Breast epithelium (tissue), 4 donors: Measurements from ENCODE around the gene EIF2S1. TPM values are rescaled to one million over a fixed set of nuclear protein-coding genes. Genes with fewer than 3 reads are reported as not detected.
"Not testable (repeated sequence)": the region's sequence is repeated elsewhere in the genome, so short reads cannot be mapped to it uniquely, and the experiment has no call there.

Source experiments
- DNase-seq, 2 donors: peaks; one replicate each; pipeline ENCODE4 v3.0.0-alpha.2; 2019; ENCODE audit warnings: low spot score in 2 of 2
- H3K27ac ChIP-seq, 2 donors: fragments of 200-600 bp; sonication (generic) in 1 of 2; one replicate each; pipeline ENCODE4 v1.5.1; 2016 to 2019; ENCODE audit warnings: mild to moderate bottlenecking in 1 of 2
- H3K27me3 ChIP-seq, 2 donors: fragments of 200-600 bp; sonication (generic) in 1 of 2; one replicate each; pipeline versions ENCODE4 v1.5.1 to v1.6.0; 2017 to 2019; ENCODE audit warnings: control low read depth in 1 of 2, mild to moderate bottlenecking in 1 of 2
- H3K36me3 ChIP-seq: fragments of 200-600 bp; one replicate; pipeline ENCODE4 v1.5.1; 2019
- H3K4me1 ChIP-seq, 2 donors: fragments of 200-600 bp; sonication (generic); one replicate each; pipeline ENCODE4 v1.5.1; 2016 to 2019; ENCODE audit warnings: control low read depth in 1 of 2
- H3K4me3 ChIP-seq, 3 donors: fragments of 200-600 bp; sonication (generic); 1 replicate in 2 of 3; 2 replicates in 1 of 3; pipeline ENCODE4 v1.5.1; 2016 to 2019; ENCODE audit warnings: mild to moderate bottlenecking in 3 of 3, moderate library complexity in 2 of 3
- H3K9me3 ChIP-seq, 2 donors: fragments of 200-600 bp; sonication (generic) in 1 of 2; one replicate each; pipeline ENCODE4 v1.5.1; 2016 to 2019; ENCODE audit warnings: control low read depth in 1 of 2
- POLR2A ChIP-seq: fragments of 450-650 bp; IDR thresholded peaks from one replicate; pipeline ENCODE4 v1.6.1; 2016; ENCODE audit warnings: antibody characterized with exemption, mild to moderate bottlenecking, moderate library complexity
- POLR2AphosphoS5 ChIP-seq, 3 donors: sonication (generic); formaldehyde crosslinking; IDR thresholded peaks; one replicate each; pipeline ENCODE4 v1.6.1; 2017; ENCODE audit warnings: antibody characterized with exemption in 3 of 3
- intact Hi-C: fragments of 100-400 bp; cut with DNase I; formaldehyde crosslinking; loops from one replicate; pipeline ENCODE4 v1.15.1; 2023; ENCODE audit warnings: low total_unique reads
- total RNA-seq, 3 donors: library from RNA; depleted of rRNA; stranded (reverse); fragments of >200 nt; gene quantifications; one replicate each; pipeline ENCODE4 v1.1.0, GENCODE V29; 2016
- TF ChIP-seq, protein P1 (sequence below), 3 donors: fragments of 450-650 bp; IDR thresholded peaks; one replicate each; pipeline ENCODE4 v1.5.1; 2016 to 2017; ENCODE audit warnings: antibody characterized with exemption in 3 of 3, mild to moderate bottlenecking in 3 of 3, moderate library complexity in 3 of 3

The EIF2S1 gene
- total RNA-seq, 3 donors from 2014 or later = 63.9 to 107 (median 89.4) TPM

DNA sequence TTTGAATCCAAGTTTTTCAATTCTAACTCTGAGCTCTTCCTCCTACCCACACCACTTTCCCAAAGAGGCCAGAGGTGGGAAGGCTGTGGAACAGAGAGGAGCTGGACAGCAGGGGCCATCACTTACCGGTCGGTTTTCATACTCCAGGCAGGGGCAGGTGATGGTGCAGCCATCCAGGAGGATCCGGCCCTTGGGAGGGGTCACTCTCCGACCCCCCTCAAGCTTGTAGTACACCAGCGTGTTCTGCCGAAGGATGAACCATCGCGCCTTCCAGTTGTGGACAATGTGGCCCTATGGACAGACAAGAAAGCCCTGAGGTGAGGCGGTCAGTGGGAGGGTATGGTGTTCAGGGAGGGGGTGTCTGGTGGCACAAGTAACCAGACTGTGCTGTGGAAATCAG is 37.4 kb downstream of the EIF2S1 start:
- H3K4me3 ChIP-seq = no peak overlapping the region
- no peak overlapping the region for H3K27ac ChIP-seq
- TF ChIP-seq POLR2AphosphoS5 (IDR thresholded peaks at IDR 0.05) (no peak), POLR2A (no peak)
- TF ChIP-seq, protein P1, sequence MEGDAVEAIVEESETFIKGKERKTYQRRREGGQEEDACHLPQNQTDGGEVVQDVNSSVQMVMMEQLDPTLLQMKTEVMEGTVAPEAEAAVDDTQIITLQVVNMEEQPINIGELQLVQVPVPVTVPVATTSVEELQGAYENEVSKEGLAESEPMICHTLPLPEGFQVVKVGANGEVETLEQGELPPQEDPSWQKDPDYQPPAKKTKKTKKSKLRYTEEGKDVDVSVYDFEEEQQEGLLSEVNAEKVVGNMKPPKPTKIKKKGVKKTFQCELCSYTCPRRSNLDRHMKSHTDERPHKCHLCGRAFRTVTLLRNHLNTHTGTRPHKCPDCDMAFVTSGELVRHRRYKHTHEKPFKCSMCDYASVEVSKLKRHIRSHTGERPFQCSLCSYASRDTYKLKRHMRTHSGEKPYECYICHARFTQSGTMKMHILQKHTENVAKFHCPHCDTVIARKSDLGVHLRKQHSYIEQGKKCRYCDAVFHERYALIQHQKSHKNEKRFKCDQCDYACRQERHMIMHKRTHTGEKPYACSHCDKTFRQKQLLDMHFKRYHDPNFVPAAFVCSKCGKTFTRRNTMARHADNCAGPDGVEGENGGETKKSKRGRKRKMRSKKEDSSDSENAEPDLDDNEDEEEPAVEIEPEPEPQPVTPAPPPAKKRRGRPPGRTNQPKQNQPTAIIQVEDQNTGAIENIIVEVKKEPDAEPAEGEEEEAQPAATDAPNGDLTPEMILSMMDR (IDR thresholded peaks at IDR 0.05) = no peak

DNA sequence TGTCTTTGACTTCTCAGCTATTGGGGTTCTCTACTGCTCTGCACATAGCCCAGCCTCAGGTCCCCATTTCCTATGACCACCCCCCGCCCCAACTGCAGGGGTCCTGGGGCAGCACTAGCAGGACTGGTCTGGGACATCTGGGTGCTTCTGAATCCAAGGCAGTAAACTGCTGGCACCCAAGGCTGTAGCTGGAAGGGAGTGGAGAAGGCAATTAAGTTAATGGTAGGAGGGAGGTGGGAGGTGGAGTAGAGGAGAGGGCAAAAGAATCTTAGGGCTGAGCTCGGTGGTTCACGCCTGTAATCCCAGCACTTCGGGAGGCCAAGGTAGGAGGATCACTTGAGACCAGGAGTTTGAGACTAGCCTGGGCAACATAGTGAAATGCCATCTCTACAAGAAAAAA is 40.3 kb downstream of the EIF2S1 start:
- Histone ChIP-seq H3K4me1 (no peaks in the 10 kb centered on the region), H3K4me3 (no peak overlapping the region), H3K27me3 (no peaks in the 10 kb centered on the region), H3K36me3 (no peaks in the 10 kb centered on the region), H3K27ac (no peak overlapping the region), H3K9me3 (no peaks in the 10 kb centered on the region)
- intact Hi-C loops = no loop called here
- TF ChIP-seq, protein P1 (IDR thresholded peaks at IDR 0.05) = no peak
- TF ChIP-seq POLR2A (no peak), POLR2AphosphoS5 (IDR thresholded peaks at IDR 0.05) (no peak)
- DNase-seq = no peak

More for the DNA sequence above, 37.4 kb downstream of the EIF2S1 start:
- no peaks in the 10 kb centered on the region for H3K27me3 ChIP-seq
- H3K9me3 ChIP-seq = no peaks in the 10 kb centered on the region
- DNase-seq = no peak
- H3K36me3 ChIP-seq = no peaks in the 10 kb centered on the region
- intact Hi-C loops = no loop called here
- no peaks in the 10 kb centered on the region for H3K4me1 ChIP-seq

DNA sequence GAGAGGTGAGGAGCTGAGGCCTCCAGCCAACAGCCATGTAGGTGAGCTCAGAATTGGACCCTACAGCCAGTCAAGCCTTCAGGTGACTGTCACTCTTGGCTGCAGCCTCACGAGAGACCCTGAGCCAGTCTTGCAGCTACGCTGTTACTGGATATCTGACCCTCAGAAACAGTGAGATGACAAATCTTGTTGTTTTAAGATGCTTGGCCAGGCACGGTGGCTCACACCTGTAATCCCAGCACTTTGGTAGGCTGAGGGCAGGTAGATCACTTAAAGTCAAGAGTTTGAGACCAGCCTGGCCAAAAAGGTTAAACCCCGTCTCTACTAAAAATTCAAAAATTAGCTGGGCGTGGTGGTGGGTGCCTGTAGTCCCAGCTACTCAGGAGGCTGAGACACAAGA is 45.6 kb downstream of the EIF2S1 start:
- intact Hi-C loops = no loop called here

DNA sequence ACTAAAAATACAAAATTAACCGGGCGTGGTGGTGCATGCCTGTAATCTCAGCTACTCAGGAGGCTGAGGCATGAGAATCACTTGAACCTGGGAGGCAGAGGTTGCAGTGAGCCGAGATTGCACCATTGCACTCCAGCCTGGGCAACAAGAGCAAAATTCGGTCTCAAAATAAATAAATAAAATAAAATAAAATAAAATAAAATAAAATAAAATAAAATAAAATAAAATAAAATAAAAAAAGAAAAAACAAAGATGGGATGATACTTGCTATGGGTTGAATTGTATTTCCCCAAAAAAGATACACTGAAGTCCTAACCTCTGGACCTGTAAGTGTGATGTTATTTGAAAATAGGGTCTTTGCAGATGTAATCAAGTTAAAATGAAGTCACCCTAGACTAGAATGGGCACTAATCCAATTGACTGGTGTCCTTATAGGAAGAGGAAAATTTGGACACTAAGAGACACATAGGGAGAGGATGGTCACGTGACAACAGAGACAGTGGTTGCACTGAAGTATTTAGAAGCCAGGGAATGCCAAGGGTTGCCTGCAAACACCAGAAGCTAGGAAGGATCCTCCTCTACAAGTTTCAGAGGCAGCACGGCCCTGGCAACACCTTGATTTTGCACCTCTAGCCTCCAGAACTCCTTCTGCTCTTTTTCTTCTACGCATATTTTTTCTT is 48.1 kb downstream of the EIF2S1 start:
- H3K27me3 ChIP-seq, intact Hi-C loops: not testable (repeated sequence)

More for the DNA sequence above, 45.6 kb downstream of the EIF2S1 start:
- Histone ChIP-seq H3K27me3 (no peaks in the 10 kb centered on the region), H3K4me3 (no peak overlapping the region), H3K4me1 (no peaks in the 10 kb centered on the region), H3K27ac (no peak overlapping the region), H3K9me3 (no peaks in the 10 kb centered on the region), H3K36me3 (no peaks in the 10 kb centered on the region)
- no peak for TF ChIP-seq POLR2AphosphoS5 (IDR thresholded peaks at IDR 0.05)
- TF ChIP-seq POLR2A = no peak
- TF ChIP-seq, protein P1 (IDR thresholded peaks at IDR 0.05) = no peak
- DNase-seq = no peak

DNA sequence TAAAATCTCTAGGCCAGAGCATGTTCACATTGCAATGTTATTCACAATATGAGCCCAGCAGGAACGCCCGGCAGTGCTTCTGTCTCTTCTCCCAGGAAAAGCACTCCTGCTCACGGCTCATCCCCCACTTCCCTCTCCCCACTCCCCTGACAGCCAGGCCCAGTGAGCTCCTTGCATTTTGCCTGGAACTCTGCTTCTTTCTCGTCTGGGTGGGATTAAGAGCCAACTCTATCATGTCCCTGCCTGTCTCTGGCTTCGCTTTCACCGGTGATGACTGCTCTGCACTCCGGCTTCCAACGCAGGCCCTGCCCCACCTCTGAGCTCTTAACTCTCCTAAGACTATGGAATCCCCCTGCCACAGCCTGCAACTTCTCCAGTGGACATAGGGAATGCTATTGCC is 49.3 kb downstream of the EIF2S1 start:
- Histone ChIP-seq H3K27ac (no peak overlapping the region), H3K4me3 (no peak overlapping the region), H3K27me3 (no peaks in the 10 kb centered on the region), H3K4me1 (no peaks in the 10 kb centered on the region), H3K9me3 (no peaks in the 10 kb centered on the region), H3K36me3 (no peaks in the 10 kb centered on the region)
- TF ChIP-seq POLR2AphosphoS5 (IDR thresholded peaks at IDR 0.05) (no peak), POLR2A (no peak)
- no peak for DNase-seq
- intact Hi-C loops = no loop called here

More for the DNA sequence above, 48.1 kb downstream of the EIF2S1 start:
- not testable (repeated sequence) for DNase-seq, H3K4me3 ChIP-seq, H3K4me1 ChIP-seq, H3K27ac ChIP-seq, H3K9me3 ChIP-seq, H3K36me3 ChIP-seq

DNA sequence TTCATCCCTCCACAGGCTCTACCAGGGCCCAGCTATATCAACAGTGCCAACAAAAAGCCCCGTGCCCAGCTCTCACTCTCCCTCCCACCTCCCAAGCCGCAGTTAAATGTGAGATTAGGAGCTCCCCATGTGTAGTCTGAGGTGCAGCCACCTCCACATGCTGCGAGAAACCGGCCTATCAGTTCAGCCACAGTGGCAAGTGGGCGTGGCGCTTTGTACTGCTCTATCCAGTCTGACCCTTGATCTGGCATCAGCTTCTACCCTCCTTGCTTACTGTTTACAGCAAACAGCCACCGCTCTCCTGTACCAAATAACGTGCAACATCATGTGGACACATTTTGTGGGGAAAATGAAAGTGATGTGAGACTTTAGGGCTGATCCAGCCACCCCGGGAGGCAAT is 50.2 kb downstream of the EIF2S1 start:
- H3K4me3 ChIP-seq = no peak overlapping the region
- intact Hi-C loops = no loop called here
- H3K27me3 ChIP-seq = no peaks in the 10 kb centered on the region
- no peak overlapping the region for H3K27ac ChIP-seq
- H3K4me1 ChIP-seq = no peaks in the 10 kb centered on the region
- no peaks in the 10 kb centered on the region for H3K36me3 ChIP-seq
- DNase-seq = no peak
- no peaks in the 10 kb centered on the region for H3K9me3 ChIP-seq
- TF ChIP-seq POLR2A (no peak), POLR2AphosphoS5 (IDR thresholded peaks at IDR 0.05) (no peak)
- TF ChIP-seq, protein P1 (IDR thresholded peaks at IDR 0.05) = no peak
